NK-92 (cell line): ENCODE data around the gene SLC12A7.

Source experiments
- DNase-seq: peaks from one replicate; lab custom pipeline; 2025; ENCODE audit not compliant: unreplicated experiment; lab: John Stamatoyannopoulos, UW

The SLC12A7 gene

GRCh38 chr5:1054018-1054798 lies 57.7 kb downstream of the SLC12A7 start:
- DNase-seq: no peak

- DNase-seq: no peak
These were observed 58.4 kb downstream of the SLC12A7 start for GRCh38 chr5:1053391-1054017.

GRCh38 chr5:1052641-1053390 lies 59.0 kb downstream of the SLC12A7 start:
- no peak for DNase-seq

- DNase-seq: no peak
These were observed 59.8 kb downstream of the SLC12A7 start for GRCh38 chr5:1052076-1052475.

GRCh38 chr5:1051366-1051720 lies 60.5 kb downstream of the SLC12A7 start:
- no peak for DNase-seq

- DNase-seq: no peak
These were observed 61.2 kb downstream of the SLC12A7 start for GRCh38 chr5:1050423-1051365.

- no peak for DNase-seq
These were observed 62.7 kb downstream of the SLC12A7 start for GRCh38 chr5:1048861-1049838.

GRCh38 chr5:1048162-1048721 lies 63.6 kb downstream of the SLC12A7 start:
- DNase-seq: no peak

- DNase-seq: no peak
These were observed 64.4 kb downstream of the SLC12A7 start for GRCh38 chr5:1047332-1047965.

GRCh38 chr5:1045960-1046560 lies 65.8 kb downstream of the SLC12A7 start:
- DNase-seq: no peak

- no peak for DNase-seq
These were observed 67.7 kb downstream of the SLC12A7 start for GRCh38 chr5:1044117-1044516.

GRCh38 chr5:1043327-1043726 lies 68.5 kb downstream of the SLC12A7 start:
- DNase-seq: no peak

GRCh38 chr5:1042626-1043025 lies 69.2 kb downstream of the SLC12A7 start:
- no peak for DNase-seq

GRCh38 chr5:1041225-1042143 lies 70.4 kb downstream of the SLC12A7 start:
- DNase-seq: no peak

- DNase-seq: no peak
These were observed 71.3 kb downstream of the SLC12A7 start for GRCh38 chr5:1040571-1040970.

GRCh38 chr5:1039706-1040260 lies 72.1 kb downstream of the SLC12A7 start:
- DNase-seq: no peak

- DNase-seq: no peak
These were observed 72.7 kb downstream of the SLC12A7 start for GRCh38 chr5:1039210-1039548.
